Loucy (cell line): ENCODE measurements around the gene NKPD1.

Experiments
- CTCF ChIP-seq: fragments of 200-600 bp; sonication (generic); conservative IDR thresholded peaks from 2 replicates; pipeline ENCODE4 v1.5.1; 2014; ENCODE audit warnings: mild to moderate bottlenecking, antibody characterized with exemption, low read length
- EZH2phosphoT487 ChIP-seq: fragments of 200-600 bp; IDR thresholded peaks from 2 replicates; pipeline ENCODE4 v1.6.1; 2018; ENCODE audit warnings: antibody characterized with exemption, mild to moderate bottlenecking, moderate library complexity, borderline replicate concordance

GRCh38 chr19:45186509-45187334 lies 25.9 kb upstream of the NKPD1 start:
- TF ChIP-seq CTCF = no peak
- TF ChIP-seq EZH2phosphoT487 = no peak
